ENCODE measurements around the gene MIPOL1.
"Not testable (repeated sequence)": the region's sequence is repeated elsewhere in the genome, so short reads cannot be mapped to it uniquely, and the experiment has no call there.

The MIPOL1 gene

GRCh38 chr14:37469650-37470049 lies 271.9 kb downstream of the MIPOL1 start:
- no peak for DNase-seq

GRCh38 chr14:37470251-37470650 lies 272.5 kb downstream of the MIPOL1 start:
- no peak for DNase-seq

GRCh38 chr14:37472906-37473305 lies 275.2 kb downstream of the MIPOL1 start:
- no peak for DNase-seq

GRCh38 chr14:37474191-37474590 lies 276.5 kb downstream of the MIPOL1 start:
- DNase-seq = no peak

- DNase-seq = no peak
Measured at GRCh38 chr14:37480446-37481290, 282.9 kb downstream of the MIPOL1 start.

- DNase-seq = no peak
Measured at GRCh38 chr14:37482428-37482827, 284.7 kb downstream of the MIPOL1 start.

- DNase-seq = no peak
Measured at GRCh38 chr14:37483672-37484071, 285.9 kb downstream of the MIPOL1 start.

- no peak for DNase-seq
Measured at GRCh38 chr14:37490607-37491006, 292.9 kb downstream of the MIPOL1 start.

- DNase-seq = no peak
Measured at GRCh38 chr14:37491076-37491475, 293.3 kb downstream of the MIPOL1 start.

- DNase-seq = no peak
Measured at GRCh38 chr14:37493606-37494005, 295.9 kb downstream of the MIPOL1 start.

- DNase-seq = no peak
Measured at GRCh38 chr14:37497422-37497821, 299.7 kb downstream of the MIPOL1 start.

- DNase-seq = no peak
Measured at GRCh38 chr14:37501877-37502276, 304.1 kb downstream of the MIPOL1 start.

- no peak for DNase-seq
Measured at GRCh38 chr14:37508503-37508902, 310.8 kb downstream of the MIPOL1 start.

GRCh38 chr14:37512173-37512572 lies 314.4 kb downstream of the MIPOL1 start:
- no peak for DNase-seq

- no peak for DNase-seq
Measured at GRCh38 chr14:37515771-37516170, 318.0 kb downstream of the MIPOL1 start.

- DNase-seq = no peak
Measured at GRCh38 chr14:37526994-37527393, 329.3 kb downstream of the MIPOL1 start.

GRCh38 chr14:37539992-37540391 lies 342.3 kb downstream of the MIPOL1 start:
- DNase-seq = no peak

- no peak for DNase-seq
Measured at GRCh38 chr14:37544407-37544806, 346.7 kb downstream of the MIPOL1 start.

GRCh38 chr14:37545174-37545573 lies 347.4 kb downstream of the MIPOL1 start:
- no peak for DNase-seq

- DNase-seq = no peak
Measured at GRCh38 chr14:37546621-37547447, 349.1 kb downstream of the MIPOL1 start.

- no peak for DNase-seq
Measured at GRCh38 chr14:37550511-37550910, 352.8 kb downstream of the MIPOL1 start.

GRCh38 chr14:37551119-37551518 lies 353.4 kb downstream of the MIPOL1 start:
- DNase-seq = no peak

- DNase-seq = no peak
Measured at GRCh38 chr14:37553935-37554550, 356.3 kb downstream of the MIPOL1 start.

- not testable (repeated sequence) for DNase-seq
Measured at GRCh38 chr14:37555596-37555995, 357.9 kb downstream of the MIPOL1 start.
